Esophagus squamous epithelium (tissue), 4 donors: ENCODE results near the gene SLC25A27.

Source experiments
- POLR2A ChIP-seq, 4 donors: fragments of 450-650 bp; IDR thresholded peaks; one replicate each; pipeline ENCODE4 v1.6.1; 2017; ENCODE audit warnings: antibody characterized with exemption in 4 of 4, mild to moderate bottlenecking in 4 of 4, moderate library complexity in 3 of 4
- TF ChIP-seq, protein P1 (sequence below), 6 experiments: fragments of 450-650 bp in 4 of 6; fragments of 200-600 bp in 2 of 6; sonication (generic) in 2 of 6; IDR thresholded peaks; one replicate each; pipeline ENCODE4 v1.5.1; 2016 to 2019; ENCODE audit warnings: antibody characterized with exemption in 6 of 6, mild to moderate bottlenecking in 4 of 6, moderate library complexity in 4 of 6

DNA sequence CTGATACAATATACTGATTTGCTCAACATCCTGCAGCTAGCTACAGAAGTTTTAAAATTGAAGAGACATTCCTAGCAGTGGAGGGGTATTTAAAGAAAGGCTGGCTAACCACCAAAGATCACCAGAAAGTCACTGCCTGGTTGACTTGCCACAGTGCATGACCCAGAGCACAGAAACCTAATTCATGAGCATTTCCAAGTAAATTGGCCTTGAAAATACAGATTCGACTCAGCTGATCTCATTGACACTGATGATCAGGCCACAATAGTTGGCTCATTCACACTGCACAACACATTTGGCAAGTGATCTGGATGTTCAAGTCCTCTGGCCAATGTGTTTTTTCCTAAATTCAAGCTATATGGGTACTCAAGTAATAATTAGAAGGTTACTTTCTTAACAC lies 21.6 kb downstream of the SLC25A27 start:
- TF ChIP-seq, protein P1, sequence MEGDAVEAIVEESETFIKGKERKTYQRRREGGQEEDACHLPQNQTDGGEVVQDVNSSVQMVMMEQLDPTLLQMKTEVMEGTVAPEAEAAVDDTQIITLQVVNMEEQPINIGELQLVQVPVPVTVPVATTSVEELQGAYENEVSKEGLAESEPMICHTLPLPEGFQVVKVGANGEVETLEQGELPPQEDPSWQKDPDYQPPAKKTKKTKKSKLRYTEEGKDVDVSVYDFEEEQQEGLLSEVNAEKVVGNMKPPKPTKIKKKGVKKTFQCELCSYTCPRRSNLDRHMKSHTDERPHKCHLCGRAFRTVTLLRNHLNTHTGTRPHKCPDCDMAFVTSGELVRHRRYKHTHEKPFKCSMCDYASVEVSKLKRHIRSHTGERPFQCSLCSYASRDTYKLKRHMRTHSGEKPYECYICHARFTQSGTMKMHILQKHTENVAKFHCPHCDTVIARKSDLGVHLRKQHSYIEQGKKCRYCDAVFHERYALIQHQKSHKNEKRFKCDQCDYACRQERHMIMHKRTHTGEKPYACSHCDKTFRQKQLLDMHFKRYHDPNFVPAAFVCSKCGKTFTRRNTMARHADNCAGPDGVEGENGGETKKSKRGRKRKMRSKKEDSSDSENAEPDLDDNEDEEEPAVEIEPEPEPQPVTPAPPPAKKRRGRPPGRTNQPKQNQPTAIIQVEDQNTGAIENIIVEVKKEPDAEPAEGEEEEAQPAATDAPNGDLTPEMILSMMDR (IDR thresholded peaks at IDR 0.05): no peak
- TF ChIP-seq POLR2A (IDR thresholded peaks at IDR 0.05): no peak
